PC-3 (cell line): ENCODE data around the gene SCGB1C2. TPM values are rescaled to one million over a fixed set of nuclear protein-coding genes. Genes with fewer than 3 reads are reported as not detected.

Experiments
- ATAC-seq: fragments of 200-7000 bp; cut with Tn5 transposase; 2 replicates; pipeline ENCODE4 v1.9.1; 2020; ENCODE audit warnings: mild to moderate bottlenecking, moderate library complexity
- BruUV-seq: library from RNA; stranded (reverse); fragments of 400-500 nt; replicated peaks from 2 replicates; lab custom pipeline; 2021; lab: Mats Ljungman, UMichigan
- CTCF ChIA-PET: fragments of 300-600 bp; sonication (Branson Sonifier 250); formaldehyde crosslinking; loops from one replicate; lab custom pipeline; 2022; ENCODE audit warnings: antibody characterized with exemption; lab: Charles Lee
- POLR2A ChIA-PET: fragments of 300-600 bp; sonication (Branson Sonifier 250); formaldehyde crosslinking; loops from one replicate; lab custom pipeline; 2022; ENCODE audit warnings: antibody characterized with exemption; ENCODE audit not compliant: unreplicated experiment; lab: Charles Lee
- DNase-seq: peaks from one replicate; pipeline ENCODE4 v3.0.0-alpha.2; 2015
- H2AFZ ChIP-seq: fragments of 300-600 bp; sonication (generic); 2 replicates; pipeline ENCODE4 v1.6.0; 2016; ENCODE audit warnings: antibody characterized with exemption, low read length
- H3F3A ChIP-seq: fragments of 300-600 bp; sonication (generic); one replicate; pipeline ENCODE4 v1.6.0; 2017; ENCODE audit warnings: antibody characterized with exemption, low read length, control low read depth, mild to moderate bottlenecking; ENCODE audit not compliant: unreplicated experiment
- H3K27ac ChIP-seq: fragments of 300-600 bp; sonication (generic); 2 replicates; pipeline ENCODE4 v1.5.1; 2016; ENCODE audit warnings: mild to moderate bottlenecking, low read length
- H3K27me3 ChIP-seq: fragments of 300-600 bp; sonication (generic); 2 replicates; pipeline ENCODE4 v1.6.1; 2016; ENCODE audit warnings: low read length, mixed read lengths
- H3K36me3 ChIP-seq: fragments of 300-600 bp; sonication (generic); 2 replicates; pipeline ENCODE4 v1.6.1; 2016; ENCODE audit warnings: low read depth, mixed run types, low read length, mixed read lengths
- H3K4me1 ChIP-seq: fragments of 300-600 bp; sonication (generic); 2 replicates; pipeline ENCODE4 v1.5.1; 2016; ENCODE audit warnings: low read length; ENCODE audit not compliant: insufficient read depth
- H3K4me2 ChIP-seq: fragments of 300-600 bp; sonication (generic); 2 replicates; pipeline ENCODE4 v1.6.0; 2016; ENCODE audit warnings: low read length
- H3K4me3 ChIP-seq: fragments of 300-600 bp; sonication (generic); 2 replicates; pipeline ENCODE4 v1.5.1; 2016; ENCODE audit warnings: mild to moderate bottlenecking, low read length, mixed read lengths
- H3K79me2 ChIP-seq: fragments of 300-600 bp; sonication (generic); 2 replicates; pipeline ENCODE4 v1.6.1; 2017; ENCODE audit warnings: low read length, mixed read lengths
- H3K9ac ChIP-seq: fragments of 300-600 bp; sonication (generic); 2 replicates; pipeline ENCODE4 v1.6.0; 2016; ENCODE audit warnings: mild to moderate bottlenecking, low read length
- H3K9me2 ChIP-seq: fragments of 300-600 bp; sonication (generic); replicated peaks from 2 replicates; pipeline ENCODE4 v1.6.1; 2016; ENCODE audit warnings: mixed run types, low read length, mixed read lengths
- H3K9me3 ChIP-seq: fragments of 300-600 bp; sonication (generic); 2 replicates; pipeline ENCODE4 v1.6.1; 2016; ENCODE audit warnings: low read length, mixed read lengths
- H4K20me1 ChIP-seq: fragments of 300-600 bp; sonication (generic); 2 replicates; pipeline ENCODE4 v1.6.1; 2016; ENCODE audit warnings: low read length, mixed read lengths
- CTCF ChIP-seq: fragments of 300-600 bp; sonication (generic); conservative IDR thresholded peaks from 2 replicates; pipeline ENCODE4 v1.5.1; 2017; ENCODE audit warnings: antibody characterized with exemption, low read depth, mild to moderate bottlenecking, low read length
- EZH2 ChIP-seq: fragments of 300-600 bp; sonication (generic); IDR thresholded peaks from one replicate; pipeline ENCODE4 v1.6.1; 2017; ENCODE audit warnings: antibody characterized with exemption, mild to moderate bottlenecking, low read length; ENCODE audit not compliant: unreplicated experiment
- EZH2phosphoT487 ChIP-seq: fragments of 300-600 bp; sonication (generic); IDR thresholded peaks from 2 replicates; pipeline ENCODE4 v1.6.1; 2018; ENCODE audit warnings: mild to moderate bottlenecking, antibody characterized with exemption, low read length, borderline replicate concordance
- intact Hi-C: fragments of 100-400 bp; cut with micrococcal nuclease; formaldehyde crosslinking; loops from 2 replicates; pipeline ENCODE4 v1.9.0; 2023
- total RNA-seq: library from RNA; depleted of rRNA; stranded (reverse); fragments of >200 nt; gene quantifications from 2 replicates; pipeline ENCODE4 v1.2.3, GENCODE V29; 2014

SCGB1C2 gene
- total RNA-seq, 1 experiment from 2014 or later = not detected

GRCh38 chr17:177762-178161 is 40.4 kb downstream of the SCGB1C2 start:
- peaks cover 10% of the 10 kb centered on the region for H3K27me3 ChIP-seq
- ATAC-seq = no peak
- no peak overlapping the region for H3K4me2 ChIP-seq
- no peak for DNase-seq
- intact Hi-C loops = no loop called here
- CTCF ChIA-PET = no interaction called here
- POLR2A ChIA-PET = no interaction called here
- no peaks in the 10 kb centered on the region for H3K36me3 ChIP-seq
- no peaks in the 10 kb centered on the region for H3K9me2 ChIP-seq
- H3K27ac ChIP-seq = no peak overlapping the region
- H3F3A ChIP-seq = no peaks in the 10 kb centered on the region
- TF ChIP-seq CTCF (no peak), EZH2phosphoT487 (no peak), EZH2 (no peak)
- H4K20me1 ChIP-seq = no peaks in the 10 kb centered on the region
- no peaks in the 10 kb centered on the region for H3K9me3 ChIP-seq
- no peak overlapping the region for H2AFZ ChIP-seq
- H3K4me3 ChIP-seq = no peak overlapping the region
- no peaks in the 10 kb centered on the region for H3K4me1 ChIP-seq
- no TSS peak for BruUV-seq
- no peak overlapping the region for H3K9ac ChIP-seq
- no peaks in the 10 kb centered on the region for H3K79me2 ChIP-seq

- Histone ChIP-seq H3F3A (no peaks in the 10 kb centered on the region), H3K4me2 (no peak overlapping the region), H3K27me3 (peaks cover 10% of the 10 kb centered on the region), H4K20me1 (no peaks in the 10 kb centered on the region), H2AFZ (no peak overlapping the region), H3K9me3 (no peaks in the 10 kb centered on the region), H3K9ac (no peak overlapping the region), H3K36me3 (no peaks in the 10 kb centered on the region), H3K9me2 (no peaks in the 10 kb centered on the region), H3K4me3 (no peak overlapping the region), H3K4me1 (no peaks in the 10 kb centered on the region), H3K27ac (no peak overlapping the region), H3K79me2 (no peaks in the 10 kb centered on the region)
- no TSS peak for BruUV-seq
- ChIA-PET POLR2A (no interaction called here), CTCF (no interaction called here)
- intact Hi-C loops = no loop called here
- ATAC-seq = no peak
- TF ChIP-seq EZH2 (no peak), CTCF (no peak), EZH2phosphoT487 (no peak)
- DNase-seq = no peak
Measured at GRCh38 chr17:178292-179065, 41.1 kb downstream of the SCGB1C2 start.

- TF ChIP-seq EZH2 (no peak), CTCF (no peak), EZH2phosphoT487 (no peak)
- ChIA-PET POLR2A (no interaction called here), CTCF (no interaction called here)
Measured at GRCh38 chr17:179066-179432, 41.7 kb downstream of the SCGB1C2 start.

More at GRCh38 chr17:179066-179432, 41.7 kb downstream of the SCGB1C2 start:
- Histone ChIP-seq H3K27ac (no peak overlapping the region), H3K4me3 (no peak overlapping the region), H3K9me3 (no peaks in the 10 kb centered on the region), H3K4me2 (no peak overlapping the region), H3K4me1 (no peaks in the 10 kb centered on the region), H2AFZ (no peak overlapping the region), H3K79me2 (no peaks in the 10 kb centered on the region), H3K36me3 (no peaks in the 10 kb centered on the region), H4K20me1 (no peaks in the 10 kb centered on the region), H3K27me3 (peaks cover 10% of the 10 kb centered on the region), H3F3A (no peaks in the 10 kb centered on the region), H3K9me2 (no peaks in the 10 kb centered on the region), H3K9ac (no peak overlapping the region)
- no TSS peak for BruUV-seq
- no peak for ATAC-seq
- intact Hi-C loops = no loop called here
- no peak for DNase-seq
